ENCODE data around the gene CHST11. TPM values are rescaled to one million over a fixed set of nuclear protein-coding genes. Genes with fewer than 3 reads are reported as not detected.

The CHST11 gene
- total and polyA plus RNA-seq, 9 of the 15 experiments (the other 6 are each of a cell fraction or from before 2014, with no cell fraction given), result 2.3 to 38.7 (median 15.0) TPM

DNA sequence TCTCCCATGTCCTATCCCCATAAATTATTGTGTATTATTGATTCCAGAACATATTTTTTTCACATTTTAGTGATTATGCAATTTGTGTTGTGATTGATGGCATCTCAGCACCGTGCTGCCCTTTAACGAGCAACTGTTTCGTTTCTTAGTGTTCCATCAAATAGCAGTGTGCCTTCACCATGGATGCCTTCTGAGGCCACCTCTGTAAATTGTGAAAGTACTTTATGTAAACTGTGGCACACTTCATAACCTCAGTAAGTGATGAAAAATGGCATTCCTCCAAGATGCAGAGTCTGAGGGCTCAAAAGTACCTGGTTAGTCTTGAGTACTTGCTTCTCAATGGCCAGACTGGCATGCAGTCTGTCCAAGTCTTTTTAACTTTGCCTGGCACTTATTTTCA lies 8.2 kb downstream of the CHST11 start:
- 74% methylated on average over 3 of the region's 3 CpGs for WGBS (ENCODE audit: insufficient coverage, low coverage, missing lambda C conversion rate)
- no peaks in the 10 kb centered on the region for H3K9me1 ChIP-seq (ENCODE audit: control insufficient read depth, insufficient read depth, low read length)
- H3K27me3 ChIP-seq (ENCODE audit: control insufficient read depth in 2 of 2, insufficient read depth in 2 of 2, low read length in 2 of 2), result no peaks in the 10 kb centered on the region
- H3K4me3 ChIP-seq, result no peak overlapping the region
- no peak overlapping the region for H2AFZ ChIP-seq (ENCODE audit: low read depth, low read length)
- H3K36me3 ChIP-seq (ENCODE audit: control insufficient read depth, insufficient read depth, low read length), result peaks cover 10% of the 10 kb centered on the region; the same call in 2 of the 3 replicates
- H3K4me2 ChIP-seq (ENCODE audit: insufficient read depth, low read length), result no peak overlapping the region
- no peak overlapping the region for H3K9ac ChIP-seq (ENCODE audit: insufficient read depth in 1 of 2, low read depth in 2 of 2, low read length in 2 of 2)
- ATAC-seq (no peak), FAIRE-seq (no peak), DNase-seq (ENCODE audit: extremely low read depth in 1 of 4, low spot score in 3 of 4) (no peak)
- ChIA-PET POLR2A (no interaction called here), CTCF (ENCODE audit: low intra/inter-chr PET ratio) (no interaction called here)
- in situ Hi-C loops (cut with MboI), result no loop called here
- H3K79me2 ChIP-seq (ENCODE audit: control insufficient read depth, insufficient read depth, low read length), result peaks cover 98% of the 10 kb centered on the region
- H3K4me1 ChIP-seq (replicated peaks in 1 of 2; ENCODE audit: control insufficient read depth in 2 of 2, insufficient read depth in 2 of 2, low read length in 2 of 2), result peaks cover 32 to 83% of the 10 kb centered on the region in 2 experiments
- H3K27ac ChIP-seq (ENCODE audit: extremely low read depth, low read depth, low read length), result 0 out of 3 replicates have a peak overlapping the region, but pooled peaks have one; percentile 13
- BruUV-seq (replicated peaks), result no TSS peak
- H4K20me1 ChIP-seq (replicated peaks; ENCODE audit: control insufficient read depth, insufficient read depth, low read length), result no peaks in the 10 kb centered on the region
- intact Hi-C loops (cut with micrococcal nuclease), result loop anchor here (5.0 kb wide), 1 partner anchor 47 kb away; no protein-coding TSS in a partner anchor
- H3K9me3 ChIP-seq (replicated peaks; ENCODE audit: control insufficient read depth, insufficient read depth, low read depth, low read length), result no peaks in the 10 kb centered on the region
- no peak for TF ChIP-seq XRCC5 (IDR thresholded peaks at IDR 0.05; ENCODE audit: low read depth, low read length)
- TF ChIP-seq CCNT2 (IDR thresholded peaks at IDR 0.05; ENCODE audit: borderline replicate concordance, extremely low read depth, insufficient read length, low read depth, low read length), result no peak
- TF ChIP-seq, protein P1, sequence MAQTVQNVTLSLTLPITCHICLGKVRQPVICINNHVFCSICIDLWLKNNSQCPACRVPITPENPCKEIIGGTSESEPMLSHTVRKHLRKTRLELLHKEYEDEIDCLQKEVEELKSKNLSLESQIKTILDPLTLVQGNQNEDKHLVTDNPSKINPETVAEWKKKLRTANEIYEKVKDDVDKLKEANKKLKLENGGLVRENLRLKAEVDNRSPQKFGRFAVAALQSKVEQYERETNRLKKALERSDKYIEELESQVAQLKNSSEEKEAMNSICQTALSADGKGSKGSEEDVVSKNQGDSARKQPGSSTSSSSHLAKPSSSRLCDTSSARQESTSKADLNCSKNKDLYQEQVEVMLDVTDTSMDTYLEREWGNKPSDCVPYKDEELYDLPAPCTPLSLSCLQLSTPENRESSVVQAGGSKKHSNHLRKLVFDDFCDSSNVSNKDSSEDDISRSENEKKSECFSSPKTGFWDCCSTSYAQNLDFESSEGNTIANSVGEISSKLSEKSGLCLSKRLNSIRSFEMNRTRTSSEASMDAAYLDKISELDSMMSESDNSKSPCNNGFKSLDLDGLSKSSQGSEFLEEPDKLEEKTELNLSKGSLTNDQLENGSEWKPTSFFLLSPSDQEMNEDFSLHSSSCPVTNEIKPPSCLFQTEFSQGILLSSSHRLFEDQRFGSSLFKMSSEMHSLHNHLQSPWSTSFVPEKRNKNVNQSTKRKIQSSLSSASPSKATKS (CRISPR knock-in tag; IDR thresholded peaks at IDR 0.05), result no peak
- no peak for TF ChIP-seq CEBPG (CRISPR knock-in tag; IDR thresholded peaks at IDR 0.05)
- peak in 1 of 2 experiments; percentile 72; a peak in 3 of 4 replicates for TF ChIP-seq CEBPG (tag; conservative IDR thresholded peaks at IDR 0.05 in 1 of 2, IDR thresholded peaks at IDR 0.05 in 1 of 2)
- peak; percentile 51 for TF ChIP-seq CEBPB (tag; IDR thresholded peaks at IDR 0.05)
- TF ChIP-seq, protein P2, sequence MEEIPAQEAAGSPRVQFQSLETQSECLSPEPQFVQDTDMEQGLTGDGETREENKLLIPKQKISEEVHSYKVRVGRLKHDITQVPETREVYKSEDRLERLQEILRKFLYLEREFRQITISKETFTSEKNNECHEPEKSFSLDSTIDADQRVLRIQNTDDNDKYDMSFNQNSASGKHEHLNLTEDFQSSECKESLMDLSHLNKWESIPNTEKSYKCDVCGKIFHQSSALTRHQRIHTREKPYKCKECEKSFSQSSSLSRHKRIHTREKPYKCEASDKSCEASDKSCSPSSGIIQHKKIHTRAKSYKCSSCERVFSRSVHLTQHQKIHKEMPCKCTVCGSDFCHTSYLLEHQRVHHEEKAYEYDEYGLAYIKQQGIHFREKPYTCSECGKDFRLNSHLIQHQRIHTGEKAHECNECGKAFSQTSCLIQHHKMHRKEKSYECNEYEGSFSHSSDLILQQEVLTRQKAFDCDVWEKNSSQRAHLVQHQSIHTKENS (CRISPR knock-in tag; IDR thresholded peaks at IDR 0.05), result no peak
- TF ChIP-seq, protein P3, sequence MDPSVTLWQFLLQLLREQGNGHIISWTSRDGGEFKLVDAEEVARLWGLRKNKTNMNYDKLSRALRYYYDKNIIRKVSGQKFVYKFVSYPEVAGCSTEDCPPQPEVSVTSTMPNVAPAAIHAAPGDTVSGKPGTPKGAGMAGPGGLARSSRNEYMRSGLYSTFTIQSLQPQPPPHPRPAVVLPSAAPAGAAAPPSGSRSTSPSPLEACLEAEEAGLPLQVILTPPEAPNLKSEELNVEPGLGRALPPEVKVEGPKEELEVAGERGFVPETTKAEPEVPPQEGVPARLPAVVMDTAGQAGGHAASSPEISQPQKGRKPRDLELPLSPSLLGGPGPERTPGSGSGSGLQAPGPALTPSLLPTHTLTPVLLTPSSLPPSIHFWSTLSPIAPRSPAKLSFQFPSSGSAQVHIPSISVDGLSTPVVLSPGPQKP (CRISPR knock-in tag; IDR thresholded peaks at IDR 0.05), result no peak
- TF ChIP-seq SNRNP70 (optimal IDR thresholded peaks at IDR 0.05; ENCODE audit: low read depth, low read length), result no peak
- peak; percentile 6 for TF ChIP-seq MEIS2 (IDR thresholded peaks at IDR 0.05; ENCODE audit: partially characterized antibody)
- no peak for TF ChIP-seq NONO (IDR thresholded peaks at IDR 0.05; ENCODE audit: low read depth in 2 of 2, low read length in 1 of 2)
- TF ChIP-seq BRCA1 (IDR thresholded peaks at IDR 0.05), result no peak
- no peak for TF ChIP-seq BRCA1 (CRISPR knock-in tag; IDR thresholded peaks at IDR 0.05)
- no peak for TF ChIP-seq NFE2 (IDR thresholded peaks at IDR 0.05; ENCODE audit: low read depth)
- TF ChIP-seq ZNF75A (CRISPR knock-in tag; IDR thresholded peaks at IDR 0.05), result no peak
- TF ChIP-seq, protein P4, sequence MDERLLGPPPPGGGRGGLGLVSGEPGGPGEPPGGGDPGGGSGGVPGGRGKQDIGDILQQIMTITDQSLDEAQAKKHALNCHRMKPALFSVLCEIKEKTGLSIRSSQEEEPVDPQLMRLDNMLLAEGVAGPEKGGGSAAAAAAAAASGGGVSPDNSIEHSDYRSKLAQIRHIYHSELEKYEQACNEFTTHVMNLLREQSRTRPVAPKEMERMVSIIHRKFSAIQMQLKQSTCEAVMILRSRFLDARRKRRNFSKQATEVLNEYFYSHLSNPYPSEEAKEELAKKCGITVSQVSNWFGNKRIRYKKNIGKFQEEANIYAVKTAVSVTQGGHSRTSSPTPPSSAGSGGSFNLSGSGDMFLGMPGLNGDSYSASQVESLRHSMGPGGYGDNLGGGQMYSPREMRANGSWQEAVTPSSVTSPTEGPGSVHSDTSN (CRISPR knock-in tag; IDR thresholded peaks at IDR 0.05; ENCODE audit: low read depth), result no peak
- TF ChIP-seq, protein P4 (tag; conservative IDR thresholded peaks at IDR 0.05; ENCODE audit: low read depth), result 0 out of 2 replicates have a peak, but pooled peaks have one; percentile 40
